HEK293 (cell line): ENCODE data around the gene SLC40A1.

ENCODE experiments used
- CTCF ChIA-PET: fragments of 350-600 bp; formaldehyde crosslinking; extraction: SDS; loops from one replicate; lab custom pipeline; 2021; ENCODE audit warnings: antibody characterized with exemption; lab: Yijun Ruan, JAX
- POLR2A ChIA-PET: fragments of 300-600 bp; formaldehyde crosslinking; extraction: SDS; loops from one replicate; lab custom pipeline; 2020; ENCODE audit warnings: antibody characterized with exemption, inconsistent platforms; lab: Yijun Ruan, JAX
- H3K27ac ChIP-seq: fragments of 200-500 bp; sonication (Bioruptor generic); 2 replicates; pipeline ENCODE4 v1.5.1; 2014; ENCODE audit warnings: low read depth, low read length, control low read depth, inconsistent platforms; ENCODE audit errors: extremely low read depth
- H3K36me3 ChIP-seq, 2 experiments: fragments of 200-500 bp in 1 of 2; sonication (Bioruptor generic) in 1 of 2; 1 replicate in 1 of 2; 2 replicates in 1 of 2; pipeline ENCODE4 v1.5.1; 2014 to 2017; ENCODE audit warnings: inconsistent platforms in 2 of 2, low read length in 2 of 2; ENCODE audit not compliant: control insufficient read depth in 2 of 2, insufficient read depth in 1 of 2
- H3K4me1 ChIP-seq: fragments of 200-500 bp; sonication (Bioruptor generic); 2 replicates; pipeline ENCODE4 v1.5.1; 2014; ENCODE audit warnings: mild to moderate bottlenecking, low read length, inconsistent platforms; ENCODE audit not compliant: control insufficient read depth, insufficient read depth
- H3K4me3 ChIP-seq: 2 replicates; pipeline ENCODE4 v1.5.1; 2011; ENCODE audit warnings: low read depth, mild to moderate bottlenecking, control low read depth, low read length, moderate library complexity
- H3K9me3 ChIP-seq: fragments of 200-500 bp; sonication (Bioruptor generic); 2 replicates; pipeline ENCODE4 v1.5.1; 2014; ENCODE audit warnings: low read depth, low read length, inconsistent platforms; ENCODE audit not compliant: control insufficient read depth, insufficient read depth
- SP7 ChIP-seq: fragments of 450-650 bp; formaldehyde crosslinking; IDR thresholded peaks from 2 replicates; pipeline ENCODE4 v1.5.1; 2016; ENCODE audit warnings: missing biosample characterization, missing genetic modification characterization
- ZBTB7A ChIP-seq: fragments of 450-650 bp; formaldehyde crosslinking; IDR thresholded peaks from 2 replicates; pipeline ENCODE4 v1.5.1; 2016; ENCODE audit warnings: low read depth, missing biosample characterization, missing genetic modification characterization
- ZNF10 ChIP-seq: fragments of 450-650 bp; formaldehyde crosslinking; IDR thresholded peaks from 2 replicates; pipeline ENCODE4 v1.5.1; 2017; ENCODE audit warnings: missing biosample characterization, missing genetic modification characterization
- ZNF266 ChIP-seq: fragments of 450-650 bp; formaldehyde crosslinking; IDR thresholded peaks from 2 replicates; pipeline ENCODE4 v1.5.1; 2016; ENCODE audit warnings: missing biosample characterization, missing genetic modification characterization, low read depth
- ZNF274 ChIP-seq, 2 experiments: fragments of 200-500 bp in 1 of 2; fragments of 450-650 bp in 1 of 2; sonication (Bioruptor generic) in 1 of 2; formaldehyde crosslinking in 1 of 2; IDR thresholded peaks; 2 replicates each; pipeline versions ENCODE4 v1.5.1 to v1.6.1; 2014 to 2016; ENCODE audit warnings: borderline replicate concordance in 1 of 2, inconsistent platforms in 1 of 2, low read length in 1 of 2, missing biosample characterization in 1 of 2, missing genetic modification characterization in 1 of 2
- ZNF280C ChIP-seq: fragments of 450-650 bp; formaldehyde crosslinking; IDR thresholded peaks from 2 replicates; pipeline ENCODE4 v1.5.1; 2016; ENCODE audit warnings: missing biosample characterization, missing genetic modification characterization
- ZNF518A ChIP-seq: fragments of 450-650 bp; formaldehyde crosslinking; conservative IDR thresholded peaks from 2 replicates; pipeline ENCODE4 v1.5.1; 2016; ENCODE audit warnings: low read depth, missing biosample characterization, missing genetic modification characterization
- ZNF549 ChIP-seq: fragments of 450-650 bp; IDR thresholded peaks from 2 replicates; pipeline ENCODE4 v1.5.1; 2018; ENCODE audit warnings: missing biosample characterization, missing genetic modification characterization, mild to moderate bottlenecking, inconsistent platforms, moderate library complexity
- ZNF558 ChIP-seq: fragments of 450-650 bp; formaldehyde crosslinking; IDR thresholded peaks from 2 replicates; pipeline ENCODE4 v1.5.1; 2016; ENCODE audit warnings: missing biosample characterization, missing genetic modification characterization
- ZNF561 ChIP-seq: fragments of 450-650 bp; IDR thresholded peaks from 2 replicates; pipeline ENCODE4 v1.5.1; 2018; ENCODE audit warnings: missing biosample characterization, missing genetic modification characterization, borderline replicate concordance
- ZNF670 ChIP-seq: fragments of 450-650 bp; formaldehyde crosslinking; IDR thresholded peaks from 2 replicates; pipeline ENCODE4 v1.5.1; 2016; ENCODE audit warnings: missing biosample characterization, missing genetic modification characterization, low read depth
- ZNF704 ChIP-seq: fragments of 450-650 bp; formaldehyde crosslinking; IDR thresholded peaks from 2 replicates; pipeline ENCODE4 v1.5.1; 2016; ENCODE audit warnings: missing biosample characterization, missing genetic modification characterization
- ZNF768 ChIP-seq: fragments of 450-650 bp; formaldehyde crosslinking; IDR thresholded peaks from 2 replicates; pipeline ENCODE4 v1.5.1; 2018; ENCODE audit warnings: missing biosample characterization, mild to moderate bottlenecking, missing genetic modification characterization
- TF ChIP-seq, protein P1 (sequence below): fragments of 450-650 bp; formaldehyde crosslinking; IDR thresholded peaks from 2 replicates; pipeline ENCODE4 v1.5.1; 2016; ENCODE audit warnings: missing biosample characterization, missing genetic modification characterization

The SLC40A1 gene

DNA sequence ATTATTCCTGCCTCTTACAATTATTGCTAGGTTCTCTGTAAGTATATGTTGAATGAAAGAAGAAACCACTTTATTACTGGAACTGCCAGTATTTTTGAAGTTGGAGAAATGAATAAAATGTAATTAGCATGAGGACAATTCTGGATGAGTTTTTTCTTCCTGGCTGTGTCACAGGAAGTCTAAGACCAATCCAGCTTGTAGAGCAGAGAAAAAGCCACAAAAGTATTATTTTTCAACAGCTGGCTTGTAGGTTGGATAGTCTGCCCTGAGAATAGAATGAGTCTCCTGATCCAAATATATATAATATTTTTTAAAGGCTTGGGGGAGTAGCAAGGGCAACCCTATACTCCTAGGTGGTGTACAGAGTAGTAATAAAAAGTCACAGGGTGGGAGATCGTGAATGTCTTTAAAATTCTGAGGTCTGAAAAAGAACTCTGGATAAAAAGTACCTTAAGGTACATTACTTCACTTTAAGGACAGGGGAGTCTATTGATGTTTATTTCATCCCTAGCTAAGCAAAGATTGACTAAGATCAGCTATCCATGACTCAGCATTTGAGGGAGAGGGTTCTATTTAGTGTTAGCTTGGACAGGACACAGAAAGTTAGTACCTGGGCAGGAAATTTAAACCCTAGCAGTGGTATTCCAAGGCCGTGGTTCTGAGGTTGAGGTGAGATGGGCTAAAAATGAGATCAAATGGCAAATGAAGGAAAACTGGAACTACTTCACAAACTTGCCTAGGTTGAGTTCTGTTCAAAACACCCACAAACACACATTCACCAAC is 31.7 kb downstream of the SLC40A1 start:
- POLR2A ChIA-PET, result interaction anchor here (1.3 kb wide), 1 partner anchor 32 kb away, joined by 3 read pairs; the partner anchor contains the start of gene SLC40A1

More for the DNA sequence above, 31.7 kb downstream of the SLC40A1 start:
- CTCF ChIA-PET, result interaction anchor here (0.7 kb wide), 1 partner anchor 8 kb away, joined by 3 read pairs; no protein-coding TSS in a partner anchor
- no peak overlapping the region for H3K27ac ChIP-seq
- H3K36me3 ChIP-seq, result no peaks in the 10 kb centered on the region
- H3K9me3 ChIP-seq, result no peaks in the 10 kb centered on the region
- no peaks in the 10 kb centered on the region; the same call in 1 of the 2 replicates for H3K4me1 ChIP-seq
- TF ChIP-seq ZNF518A (tag by site-specific recombination) (no peak), ZNF10 (tag by site-specific recombination) (no peak), ZNF558 (tag by site-specific recombination) (no peak), ZNF266 (tag by site-specific recombination) (no peak), ZNF280C (tag by site-specific recombination) (no peak), ZNF561 (tag by site-specific recombination) (no peak), ZNF274 (IDR thresholded peaks at IDR 0.05; ENCODE audit: low read length) (no peak), ZNF274 (tag by site-specific recombination; IDR thresholded peaks at IDR 0.05; ENCODE audit: borderline replicate concordance) (no peak), ZNF768 (tag by site-specific recombination) (no peak), ZNF549 (tag by site-specific recombination) (no peak), ZNF670 (tag by site-specific recombination) (no peak), ZBTB7A (no peak), ZNF704 (no peak), SP7 (tag by site-specific recombination) (no peak)
- TF ChIP-seq, protein P1, sequence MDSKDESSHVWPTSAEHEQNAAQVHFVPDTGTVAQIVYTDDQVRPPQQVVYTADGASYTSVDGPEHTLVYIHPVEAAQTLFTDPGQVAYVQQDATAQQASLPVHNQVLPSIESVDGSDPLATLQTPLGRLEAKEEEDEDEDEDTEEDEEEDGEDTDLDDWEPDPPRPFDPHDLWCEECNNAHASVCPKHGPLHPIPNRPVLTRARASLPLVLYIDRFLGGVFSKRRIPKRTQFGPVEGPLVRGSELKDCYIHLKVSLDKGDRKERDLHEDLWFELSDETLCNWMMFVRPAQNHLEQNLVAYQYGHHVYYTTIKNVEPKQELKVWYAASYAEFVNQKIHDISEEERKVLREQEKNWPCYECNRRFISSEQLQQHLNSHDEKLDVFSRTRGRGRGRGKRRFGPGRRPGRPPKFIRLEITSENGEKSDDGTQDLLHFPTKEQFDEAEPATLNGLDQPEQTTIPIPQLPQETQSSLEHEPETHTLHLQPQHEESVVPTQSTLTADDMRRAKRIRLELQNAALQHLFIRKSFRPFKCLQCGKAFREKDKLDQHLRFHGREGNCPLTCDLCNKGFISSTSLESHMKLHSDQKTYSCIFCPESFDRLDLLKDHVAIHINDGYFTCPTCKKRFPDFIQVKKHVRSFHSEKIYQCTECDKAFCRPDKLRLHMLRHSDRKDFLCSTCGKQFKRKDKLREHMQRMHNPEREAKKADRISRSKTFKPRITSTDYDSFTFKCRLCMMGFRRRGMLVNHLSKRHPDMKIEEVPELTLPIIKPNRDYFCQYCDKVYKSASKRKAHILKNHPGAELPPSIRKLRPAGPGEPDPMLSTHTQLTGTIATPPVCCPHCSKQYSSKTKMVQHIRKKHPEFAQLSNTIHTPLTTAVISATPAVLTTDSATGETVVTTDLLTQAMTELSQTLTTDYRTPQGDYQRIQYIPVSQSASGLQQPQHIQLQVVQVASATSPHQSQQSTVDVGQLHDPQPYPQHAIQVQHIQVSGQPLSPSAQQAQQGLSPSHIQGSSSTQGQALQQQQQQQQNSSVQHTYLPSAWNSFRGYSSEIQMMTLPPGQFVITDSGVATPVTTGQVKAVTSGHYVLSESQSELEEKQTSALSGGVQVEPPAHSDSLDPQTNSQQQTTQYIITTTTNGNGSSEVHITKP, result no peak
- TF ChIP-seq, all 188 proteins: peak for 0
- no peak overlapping the region for H3K4me3 ChIP-seq
